PC-9 (cell line): ENCODE measurements around the gene RGS6.

ENCODE experiments used
- EZH2 ChIP-seq: fragments of 200-600 bp; sonication (generic); IDR thresholded peaks from 2 replicates; pipeline ENCODE4 v1.8.0; 2017; ENCODE audit warnings: antibody characterized with exemption, low read depth
- TF ChIP-seq, protein P1 (sequence below): fragments of 200-600 bp; sonication (generic); conservative IDR thresholded peaks from 2 replicates; pipeline ENCODE4 v1.6.1; 2017; ENCODE audit warnings: mixed run types, antibody characterized with exemption, mild to moderate bottlenecking, moderate library complexity

DNA sequence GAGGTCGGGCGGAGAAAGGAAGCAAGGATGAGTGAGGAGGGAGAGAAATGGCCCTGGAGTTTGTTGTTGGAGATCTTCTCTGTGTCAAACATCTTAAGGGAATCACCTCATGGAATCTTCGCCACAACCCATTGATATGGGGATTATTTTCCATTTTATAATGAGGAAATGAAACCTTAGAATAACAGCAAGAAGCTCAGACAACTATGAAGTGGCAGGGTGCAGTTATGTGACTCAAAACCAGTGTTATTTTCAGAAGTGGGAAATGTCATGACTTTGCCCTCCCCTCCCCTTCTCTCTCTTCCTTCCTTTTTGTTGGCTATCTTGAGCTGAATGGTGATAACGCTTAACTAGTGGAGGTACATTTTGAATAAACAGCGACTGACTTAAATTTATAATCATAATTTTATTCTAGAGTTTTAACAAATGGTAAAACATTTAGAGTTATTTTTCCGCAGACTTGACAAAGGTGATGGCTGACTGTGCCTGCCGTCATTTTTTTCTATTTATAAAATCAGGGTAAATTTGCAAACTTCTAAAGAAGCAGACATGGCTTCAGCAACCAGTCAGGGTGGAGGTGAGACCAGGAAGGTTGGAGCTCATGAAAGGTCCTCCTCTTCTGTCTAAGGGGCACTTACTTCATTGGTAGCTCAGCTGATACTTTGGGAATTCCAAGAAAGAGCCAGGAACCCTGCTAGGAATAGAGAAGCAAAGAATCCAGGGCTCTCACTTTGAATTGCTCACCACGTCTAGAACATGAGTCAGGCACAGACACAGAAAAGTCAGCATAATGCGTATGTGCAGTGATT is 232.4 kb downstream of the RGS6 start:
- TF ChIP-seq, protein P1, sequence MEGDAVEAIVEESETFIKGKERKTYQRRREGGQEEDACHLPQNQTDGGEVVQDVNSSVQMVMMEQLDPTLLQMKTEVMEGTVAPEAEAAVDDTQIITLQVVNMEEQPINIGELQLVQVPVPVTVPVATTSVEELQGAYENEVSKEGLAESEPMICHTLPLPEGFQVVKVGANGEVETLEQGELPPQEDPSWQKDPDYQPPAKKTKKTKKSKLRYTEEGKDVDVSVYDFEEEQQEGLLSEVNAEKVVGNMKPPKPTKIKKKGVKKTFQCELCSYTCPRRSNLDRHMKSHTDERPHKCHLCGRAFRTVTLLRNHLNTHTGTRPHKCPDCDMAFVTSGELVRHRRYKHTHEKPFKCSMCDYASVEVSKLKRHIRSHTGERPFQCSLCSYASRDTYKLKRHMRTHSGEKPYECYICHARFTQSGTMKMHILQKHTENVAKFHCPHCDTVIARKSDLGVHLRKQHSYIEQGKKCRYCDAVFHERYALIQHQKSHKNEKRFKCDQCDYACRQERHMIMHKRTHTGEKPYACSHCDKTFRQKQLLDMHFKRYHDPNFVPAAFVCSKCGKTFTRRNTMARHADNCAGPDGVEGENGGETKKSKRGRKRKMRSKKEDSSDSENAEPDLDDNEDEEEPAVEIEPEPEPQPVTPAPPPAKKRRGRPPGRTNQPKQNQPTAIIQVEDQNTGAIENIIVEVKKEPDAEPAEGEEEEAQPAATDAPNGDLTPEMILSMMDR: no peak
- TF ChIP-seq EZH2: no peak
